NOMO-1 (cell line): ENCODE measurements around the gene ITGA11.

Source experiments
- DNase-seq, 2 experiments: peaks; one replicate each; lab custom pipeline; 2025; ENCODE audit not compliant: unreplicated experiment in 2 of 2; lab: John Stamatoyannopoulos, UW

ITGA11 gene

DNA sequence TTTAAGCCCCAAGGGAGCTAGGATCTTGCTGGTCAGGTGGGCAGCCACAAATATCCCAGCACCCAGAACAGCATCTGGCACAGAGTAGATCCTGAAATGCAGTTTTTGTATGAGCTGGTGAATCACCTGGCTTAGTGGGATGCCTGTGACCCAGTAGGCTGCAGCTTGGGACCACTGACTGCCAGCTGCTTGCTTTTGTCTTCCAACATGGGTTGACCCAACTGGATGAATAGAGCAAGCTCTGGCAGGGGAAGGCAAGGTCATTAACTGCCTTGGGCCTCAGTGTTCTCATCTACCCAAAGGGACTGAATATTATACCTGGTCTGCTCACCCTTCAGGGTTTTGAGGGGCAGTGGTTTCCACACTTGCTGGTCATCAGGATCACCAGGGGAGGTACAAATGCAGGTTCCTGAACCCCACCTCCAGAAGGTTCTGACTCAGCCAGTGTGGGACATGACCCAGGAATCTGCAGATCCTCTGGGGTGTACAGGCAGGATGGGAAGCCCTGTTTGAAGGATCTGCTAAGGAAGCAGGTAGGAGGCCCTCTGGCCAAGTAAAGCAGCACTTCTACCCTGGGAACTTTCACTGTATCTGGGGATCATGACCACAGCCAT is 55.4 kb downstream of the ITGA11 start:
- no peak for DNase-seq

- no peak for DNase-seq
Measured at GRCh38 chr15:68375716-68376220, 56.2 kb downstream of the ITGA11 start.

GRCh38 chr15:68375191-68375631 is 56.8 kb downstream of the ITGA11 start:
- no peak for DNase-seq

GRCh38 chr15:68374168-68374745 is 57.7 kb downstream of the ITGA11 start:
- no peak for DNase-seq

DNA sequence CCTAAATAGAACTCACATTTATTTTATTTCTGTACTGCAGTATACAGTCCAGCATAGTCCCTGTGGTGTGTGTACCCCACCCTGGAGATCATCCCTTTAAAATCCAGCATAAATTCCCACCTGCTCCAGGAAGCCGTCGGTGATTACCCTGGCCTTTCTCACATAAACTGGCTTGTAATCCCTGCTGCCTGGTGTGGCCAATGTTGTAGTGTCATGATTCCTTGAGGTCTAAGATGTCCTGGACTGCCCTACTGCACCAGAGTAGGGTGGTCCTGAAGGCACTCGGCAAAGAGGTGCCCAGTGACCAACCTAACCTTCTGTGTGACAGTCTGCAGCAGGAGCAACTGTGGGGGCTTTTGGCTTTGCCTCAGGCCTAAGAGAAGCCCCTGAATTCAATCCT is 58.9 kb downstream of the ITGA11 start:
- DNase-seq = no peak

DNA sequence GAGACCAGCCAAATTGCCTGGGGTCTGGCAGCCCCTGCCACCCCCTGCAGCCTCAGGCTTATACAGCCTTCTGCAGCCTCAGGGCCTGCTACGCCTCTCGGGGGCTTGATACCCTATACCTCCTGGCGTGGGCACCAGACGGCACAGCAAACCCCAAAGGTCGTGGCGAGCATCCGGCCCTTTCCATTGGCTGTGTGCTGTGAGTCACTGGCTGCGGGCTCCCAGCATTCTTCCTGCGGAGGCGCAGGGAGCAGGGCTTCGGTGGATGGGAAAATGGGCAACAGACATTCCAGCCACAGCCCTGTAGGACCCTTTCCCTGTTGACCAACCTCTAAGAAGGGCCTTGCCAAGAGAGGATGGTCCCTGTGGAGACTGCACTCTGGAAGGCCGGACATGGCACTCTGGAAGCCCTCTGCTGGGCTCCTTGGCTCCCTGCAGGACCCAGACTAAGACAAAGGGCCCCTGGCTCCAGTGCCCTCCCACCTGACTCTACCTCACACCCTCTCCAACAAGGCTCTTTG is 59.6 kb downstream of the ITGA11 start:
- no peak for DNase-seq

DNA sequence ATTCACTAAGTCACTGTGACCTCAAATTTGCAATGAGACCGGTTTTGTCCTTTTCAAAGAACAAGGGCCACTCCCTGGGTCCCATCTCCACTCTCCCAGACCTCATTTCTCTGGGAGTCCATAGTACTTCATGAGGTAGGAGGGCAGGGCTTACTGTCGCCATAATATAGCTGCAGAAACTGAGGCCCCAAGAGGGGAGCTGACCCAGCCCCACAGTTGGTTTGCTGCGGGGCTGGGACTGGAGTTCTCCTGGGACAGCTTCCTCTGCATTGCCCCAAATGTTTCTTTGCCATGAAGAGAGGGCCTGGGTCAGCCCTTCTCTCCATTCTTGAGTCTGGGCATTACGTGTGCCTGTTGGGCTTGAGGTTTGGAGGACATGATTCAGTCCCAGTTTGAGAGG is 60.1 kb downstream of the ITGA11 start:
- DNase-seq = no peak

GRCh38 chr15:68371160-68371559 is 60.8 kb downstream of the ITGA11 start:
- DNase-seq = no peak

DNA sequence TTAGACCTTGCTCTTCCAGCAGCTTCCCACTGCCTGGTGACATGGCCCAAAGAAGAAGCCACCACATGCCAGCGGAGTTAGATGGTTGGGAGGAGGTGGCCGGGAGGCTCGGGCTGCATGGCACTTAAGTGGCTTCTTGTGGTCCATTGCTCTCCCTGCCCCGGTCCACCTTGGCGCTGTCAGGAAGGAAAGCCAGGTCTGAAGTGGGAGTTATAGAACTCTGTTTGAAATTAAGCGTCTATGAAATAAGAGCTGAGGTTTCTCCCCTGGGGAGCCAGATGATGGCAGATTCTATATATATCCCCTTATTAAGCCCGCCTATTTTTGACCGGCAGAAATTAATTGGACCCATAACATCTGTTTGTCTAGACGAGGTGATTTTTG is 61.2 kb downstream of the ITGA11 start:
- DNase-seq = no peak

GRCh38 chr15:68369931-68370767 is 61.8 kb downstream of the ITGA11 start:
- DNase-seq = no peak

DNA sequence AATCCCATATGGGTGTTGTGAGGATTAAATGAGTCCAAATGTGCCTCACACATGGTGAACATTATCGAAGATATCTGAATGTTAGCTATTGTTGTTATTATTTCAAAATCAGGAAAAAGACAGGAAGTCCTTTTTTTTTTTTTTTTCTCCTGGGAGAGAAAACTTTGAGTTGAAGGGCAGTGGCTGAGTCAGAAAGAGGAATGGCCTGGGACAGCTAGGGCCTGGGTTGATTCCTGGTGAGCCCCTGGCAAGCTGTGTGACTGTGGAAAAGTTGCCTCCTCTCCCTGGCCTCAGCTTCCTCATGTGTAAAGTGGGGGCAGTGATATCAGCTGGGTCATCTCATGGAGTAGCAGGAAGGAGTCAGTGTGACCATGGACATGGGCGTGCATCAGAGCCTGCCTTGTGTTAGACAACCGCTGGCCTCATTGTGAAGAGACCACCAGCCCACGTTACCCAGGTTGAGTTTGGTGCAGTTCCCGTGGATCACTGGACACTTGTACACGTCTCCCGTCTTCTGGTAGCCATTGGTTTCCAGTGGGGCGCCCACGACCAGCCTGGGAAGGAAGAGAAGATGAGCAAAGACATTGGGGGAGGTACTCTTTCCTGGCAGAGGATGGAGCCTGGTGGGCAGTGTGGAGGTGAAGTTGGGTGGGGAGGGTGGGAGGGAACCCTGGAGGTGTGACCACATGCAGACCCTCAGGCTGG is 63.1 kb downstream of the ITGA11 start:
- no peak for DNase-seq

GRCh38 chr15:68367992-68368391 is 64.0 kb downstream of the ITGA11 start:
- no peak for DNase-seq

GRCh38 chr15:68367226-68367625 is 64.7 kb downstream of the ITGA11 start:
- no peak for DNase-seq

GRCh38 chr15:68366314-68366713 is 65.6 kb downstream of the ITGA11 start:
- DNase-seq = no peak

GRCh38 chr15:68365770-68366169 is 66.2 kb downstream of the ITGA11 start:
- no peak for DNase-seq

GRCh38 chr15:68365140-68365745 is 66.7 kb downstream of the ITGA11 start:
- no peak for DNase-seq

DNA sequence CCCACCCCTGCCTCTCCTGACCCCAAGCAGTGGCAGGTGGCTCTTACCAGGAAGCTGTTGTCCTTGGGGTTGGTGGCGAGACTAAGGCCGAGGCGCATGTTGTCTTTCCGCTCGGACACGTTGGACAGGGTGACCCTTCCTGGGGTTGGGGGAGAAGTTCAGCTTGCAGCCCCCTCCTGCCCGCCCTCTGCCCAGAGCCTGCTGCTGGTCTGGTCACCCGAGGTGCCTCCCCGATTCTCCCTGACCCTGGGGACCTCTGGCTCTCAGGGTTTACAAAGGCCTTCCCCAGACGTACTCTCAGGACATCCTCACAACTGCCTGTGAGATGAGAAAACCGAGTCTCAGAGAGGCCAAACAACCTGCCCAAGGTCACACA is 67.3 kb downstream of the ITGA11 start:
- no peak for DNase-seq

- no peak for DNase-seq
Measured at GRCh38 chr15:68364028-68364659, 67.8 kb downstream of the ITGA11 start.

DNA sequence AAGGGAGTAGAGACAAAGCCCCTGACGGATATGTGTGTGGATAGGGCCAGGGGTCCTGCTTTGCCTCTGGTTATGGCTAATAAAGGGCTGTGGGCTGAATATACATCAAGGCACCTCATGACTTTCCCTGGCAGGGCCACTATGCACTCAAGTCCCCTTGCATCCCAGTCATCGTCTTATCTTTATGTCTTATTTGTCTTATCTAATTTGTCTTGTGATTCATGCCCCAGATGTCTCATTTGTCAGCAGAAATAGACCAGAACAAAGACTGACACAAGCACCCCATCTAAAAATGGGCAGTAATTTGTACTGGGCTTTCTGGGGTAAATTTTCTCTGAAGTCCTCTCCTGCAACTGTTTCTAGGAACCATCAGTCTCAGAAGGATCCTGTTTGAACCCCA is 68.6 kb downstream of the ITGA11 start:
- DNase-seq = no peak

DNA sequence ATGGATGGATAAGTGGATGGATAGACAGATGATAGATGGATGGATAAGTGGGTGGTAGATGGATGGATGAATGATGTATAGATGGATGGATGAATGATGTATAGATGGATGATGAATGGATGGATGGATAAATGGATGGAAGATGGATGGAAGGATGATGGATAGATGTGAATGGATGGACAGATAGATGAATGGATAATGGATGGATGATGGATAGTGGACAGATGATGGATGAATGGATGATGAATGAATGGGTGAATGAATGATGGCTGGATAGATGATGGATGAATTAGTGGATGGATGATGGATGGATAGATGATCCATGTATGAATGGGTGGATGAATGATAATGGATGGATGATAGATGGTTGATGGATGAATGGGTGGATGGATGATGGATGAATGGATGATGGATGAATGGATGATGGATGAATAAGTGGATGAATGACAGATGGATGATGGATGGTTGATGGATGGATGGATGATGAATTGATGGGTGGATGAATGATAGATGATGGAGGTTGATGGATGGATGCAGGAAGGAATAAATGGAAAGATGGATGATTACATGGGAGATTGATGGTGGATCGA is 69.3 kb downstream of the ITGA11 start:
- no peak for DNase-seq
